ENCODE measurements around the gene DBN1.

DBN1 gene

DNA sequence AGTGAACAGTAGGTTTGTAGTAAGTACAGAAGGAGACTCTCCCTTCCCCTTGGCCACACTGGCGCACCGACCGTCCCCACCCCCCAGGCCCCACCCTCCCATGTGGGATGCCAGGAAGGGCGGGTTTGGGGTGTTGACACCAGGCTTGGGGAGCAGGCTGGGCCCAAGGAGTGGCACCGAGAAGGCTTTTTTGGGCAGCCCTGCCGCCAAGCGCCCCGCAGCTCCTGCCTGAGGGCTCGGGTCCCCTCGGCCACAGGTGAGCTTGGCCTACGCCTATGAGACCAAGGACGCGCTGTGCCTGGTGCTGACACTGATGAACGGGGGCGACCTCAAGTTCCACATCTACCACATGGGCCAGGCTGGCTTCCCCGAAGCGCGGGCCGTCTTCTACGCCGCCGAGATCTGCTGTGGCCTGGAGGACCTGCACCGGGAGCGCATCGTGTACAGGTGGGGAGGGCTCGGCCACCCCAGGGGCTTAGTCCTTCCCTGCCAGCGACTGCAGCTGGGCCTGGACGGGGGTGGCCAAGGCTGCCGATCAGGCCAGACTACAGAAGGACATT is 39.7 kb downstream of the DBN1 start:
- no peak overlapping the region for H3K4me3 ChIP-seq (ENCODE audit: low read depth, low read length)
- DNase-seq (ENCODE audit: low read depth): no peak
- TF ChIP-seq CTCF (IDR thresholded peaks at IDR 0.05; ENCODE audit: control insufficient read depth, extremely low read depth, insufficient read depth): no peak

GRCh38 chr5:177432839-177433657 is 40.4 kb downstream of the DBN1 start:
- TF ChIP-seq CTCF (IDR thresholded peaks at IDR 0.05; ENCODE audit: control insufficient read depth, extremely low read depth, insufficient read depth): no peak
- no peak overlapping the region for H3K4me3 ChIP-seq (ENCODE audit: low read depth, low read length)
- no peak for DNase-seq (ENCODE audit: low read depth)

GRCh38 chr5:177432143-177432838 is 41.1 kb downstream of the DBN1 start:
- no peak for DNase-seq (ENCODE audit: low read depth)
- no peak for TF ChIP-seq CTCF (IDR thresholded peaks at IDR 0.05; ENCODE audit: control insufficient read depth, extremely low read depth, insufficient read depth)
- no peak overlapping the region for H3K4me3 ChIP-seq (ENCODE audit: low read depth, low read length)

GRCh38 chr5:177431317-177432142 is 41.9 kb downstream of the DBN1 start:
- DNase-seq (ENCODE audit: low read depth): no peak
- no peak overlapping the region for H3K4me3 ChIP-seq (ENCODE audit: low read depth, low read length)
- TF ChIP-seq CTCF (IDR thresholded peaks at IDR 0.05; ENCODE audit: control insufficient read depth, extremely low read depth, insufficient read depth): no peak

GRCh38 chr5:177430972-177431316 is 42.5 kb downstream of the DBN1 start:
- H3K4me3 ChIP-seq (ENCODE audit: low read depth, low read length): no peak overlapping the region
- no peak for DNase-seq (ENCODE audit: low read depth)
- TF ChIP-seq CTCF (IDR thresholded peaks at IDR 0.05; ENCODE audit: control insufficient read depth, extremely low read depth, insufficient read depth): no peak

- no peak for TF ChIP-seq CTCF (IDR thresholded peaks at IDR 0.05; ENCODE audit: control insufficient read depth, extremely low read depth, insufficient read depth)
- DNase-seq (ENCODE audit: low read depth): no peak
- H3K4me3 ChIP-seq (ENCODE audit: low read depth, low read length): no peak overlapping the region
Measured at GRCh38 chr5:177430140-177430951, 43.1 kb downstream of the DBN1 start.
